Posterior cingulate gyrus (tissue), 11 donors: ENCODE measurements around the gene CHKA.

Experiments used
- DNase-seq, 10 donors: peaks; one replicate each; pipeline versions ENCODE4 v3.0.0 to v3.0.0-alpha.2; 2020 to 2021; ENCODE audit warnings: mixed read lengths in 3 of 10
- intact Hi-C: fragments of 100-400 bp; cut with DNase I; formaldehyde crosslinking; loops from one replicate; pipeline ENCODE4 v1.15.1; 2023

The CHKA gene

GRCh38 chr11:68020575-68020974 lies 100.6 kb downstream of the CHKA start:
- intact Hi-C loops: no loop called here
- DNase-seq: no peak

- no peak for DNase-seq
- intact Hi-C loops: no loop called here
These were observed 101.7 kb downstream of the CHKA start for GRCh38 chr11:68019486-68019885.

- no peak for DNase-seq
- intact Hi-C loops: no loop called here
These were observed 102.4 kb downstream of the CHKA start for GRCh38 chr11:68018730-68019190.

- intact Hi-C loops: no loop called here
- peak in 1 of 10 donors; percentile 79 for DNase-seq
These were observed 103.0 kb downstream of the CHKA start for GRCh38 chr11:68017980-68018729.

- intact Hi-C loops: no loop called here
These were observed 104.0 kb downstream of the CHKA start for GRCh38 chr11:68016904-68017817.

GRCh38 chr11:68016161-68016903 lies 104.9 kb downstream of the CHKA start:
- intact Hi-C loops: no loop called here

More at GRCh38 chr11:68016904-68017817, 104.0 kb downstream of the CHKA start:
- peak in 3 of 10 donors; percentile 59 to 87 (median 86) for DNase-seq

GRCh38 chr11:68015467-68015866 lies 105.7 kb downstream of the CHKA start:
- intact Hi-C loops: no loop called here
- no peak for DNase-seq

More at GRCh38 chr11:68016161-68016903, 104.9 kb downstream of the CHKA start:
- DNase-seq: no peak

- DNase-seq: no peak
- intact Hi-C loops: no loop called here
These were observed 106.2 kb downstream of the CHKA start for GRCh38 chr11:68014947-68015447.

- DNase-seq: no peak
- intact Hi-C loops: no loop called here
These were observed 106.8 kb downstream of the CHKA start for GRCh38 chr11:68014157-68014946.

GRCh38 chr11:68013611-68014156 lies 107.5 kb downstream of the CHKA start:
- intact Hi-C loops: no loop called here
- no peak for DNase-seq

GRCh38 chr11:68012843-68013610 lies 108.2 kb downstream of the CHKA start:
- intact Hi-C loops: no loop called here
- no peak for DNase-seq

- DNase-seq: no peak
- intact Hi-C loops: no loop called here
These were observed 108.9 kb downstream of the CHKA start for GRCh38 chr11:68012044-68012842.

- intact Hi-C loops: no loop called here
- no peak for DNase-seq
These were observed 109.9 kb downstream of the CHKA start for GRCh38 chr11:68011051-68011943.

GRCh38 chr11:68010090-68011041 lies 110.8 kb downstream of the CHKA start, which contains the start of gene ALDH3B1:
ALDH3B1 (plus strand) TSS chr11:68010327; CDS start chr11:68015298, 4,971 bp downstream.
- peak; percentile 55 to 94 (median 66) for DNase-seq
- intact Hi-C loops: no loop called here

- intact Hi-C loops: no loop called here
- DNase-seq: no peak
These were observed 111.6 kb downstream of the CHKA start for GRCh38 chr11:68009391-68010089.
